Measurements from ENCODE around the gene LRMDA.

DNA sequence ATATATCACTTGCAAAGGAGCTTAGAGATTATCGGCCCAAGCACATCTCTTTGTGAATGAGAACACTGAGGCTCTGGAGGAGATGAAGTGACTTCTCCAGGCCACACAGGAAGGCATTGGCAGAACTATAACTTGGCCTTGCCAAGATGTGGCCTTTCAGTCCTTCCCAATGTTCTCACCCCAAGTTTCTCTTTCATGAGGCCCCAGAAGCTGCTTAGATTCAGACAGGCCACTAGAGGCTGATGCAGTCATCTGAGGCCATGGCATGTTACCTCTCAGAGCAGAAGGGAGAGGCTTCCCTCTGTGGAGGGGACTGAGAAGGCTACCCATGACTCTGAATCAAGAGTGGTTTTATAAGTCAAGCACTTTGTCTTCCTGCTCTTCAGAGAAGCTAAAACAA is 1003.7 kb downstream of the LRMDA start:
- TF ChIP-seq POLR2A (IDR thresholded peaks at IDR 0.05) (no peak), EP300 (IDR thresholded peaks at IDR 0.05; ENCODE audit: low read depth) (no peak)
- TF ChIP-seq, protein P1, sequence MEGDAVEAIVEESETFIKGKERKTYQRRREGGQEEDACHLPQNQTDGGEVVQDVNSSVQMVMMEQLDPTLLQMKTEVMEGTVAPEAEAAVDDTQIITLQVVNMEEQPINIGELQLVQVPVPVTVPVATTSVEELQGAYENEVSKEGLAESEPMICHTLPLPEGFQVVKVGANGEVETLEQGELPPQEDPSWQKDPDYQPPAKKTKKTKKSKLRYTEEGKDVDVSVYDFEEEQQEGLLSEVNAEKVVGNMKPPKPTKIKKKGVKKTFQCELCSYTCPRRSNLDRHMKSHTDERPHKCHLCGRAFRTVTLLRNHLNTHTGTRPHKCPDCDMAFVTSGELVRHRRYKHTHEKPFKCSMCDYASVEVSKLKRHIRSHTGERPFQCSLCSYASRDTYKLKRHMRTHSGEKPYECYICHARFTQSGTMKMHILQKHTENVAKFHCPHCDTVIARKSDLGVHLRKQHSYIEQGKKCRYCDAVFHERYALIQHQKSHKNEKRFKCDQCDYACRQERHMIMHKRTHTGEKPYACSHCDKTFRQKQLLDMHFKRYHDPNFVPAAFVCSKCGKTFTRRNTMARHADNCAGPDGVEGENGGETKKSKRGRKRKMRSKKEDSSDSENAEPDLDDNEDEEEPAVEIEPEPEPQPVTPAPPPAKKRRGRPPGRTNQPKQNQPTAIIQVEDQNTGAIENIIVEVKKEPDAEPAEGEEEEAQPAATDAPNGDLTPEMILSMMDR (IDR thresholded peaks at IDR 0.05): no peak

Data from transverse colon (tissue), 3 donors.